H9 (cell line): ENCODE measurements around the gene KY. TPM values are rescaled to one million over a fixed set of nuclear protein-coding genes. Genes with fewer than 3 reads are reported as not detected.

Experiments used
- DNase-seq: peaks from one replicate; pipeline ENCODE4 v3.0.0-alpha.2; 2017
- H2AFZ ChIP-seq: one replicate; pipeline ENCODE4 v1.6.1; 2013; ENCODE audit warnings: mild to moderate bottlenecking, low read length, control low read depth, moderate library complexity
- H2AK5ac ChIP-seq: 2 replicates; pipeline ENCODE4 v1.6.1; 2013; ENCODE audit warnings: low read length, control low read depth, mixed read lengths; ENCODE audit not compliant: insufficient read length
- H2BK120ac ChIP-seq: one replicate; pipeline ENCODE4 v1.6.1; 2013; ENCODE audit warnings: low read depth, mild to moderate bottlenecking, low read length, control low read depth, inconsistent platforms; ENCODE audit not compliant: poor library complexity, severe bottlenecking
- H2BK12ac ChIP-seq: 2 replicates; pipeline ENCODE4 v1.6.1; 2013; ENCODE audit warnings: low read length, control low read depth, mixed read lengths, low read depth; ENCODE audit not compliant: insufficient read length
- H2BK15ac ChIP-seq: 2 replicates; pipeline ENCODE4 v1.6.1; 2013; ENCODE audit warnings: low read depth, low read length, control low read depth
- H2BK20ac ChIP-seq: one replicate; pipeline ENCODE4 v1.6.1; 2013; ENCODE audit warnings: low read depth, mild to moderate bottlenecking, low read length, control low read depth, inconsistent platforms; ENCODE audit not compliant: poor library complexity, severe bottlenecking
- H2BK5ac ChIP-seq: 2 replicates; pipeline ENCODE4 v1.6.1; 2013; ENCODE audit warnings: low read length, control low read depth, mixed read lengths; ENCODE audit not compliant: insufficient read length
- H3K14ac ChIP-seq: 2 replicates; pipeline ENCODE4 v1.6.1; 2013; ENCODE audit warnings: low read length, control low read depth; ENCODE audit not compliant: insufficient read depth
- H3K18ac ChIP-seq: 2 replicates; pipeline ENCODE4 v1.6.1; 2013; ENCODE audit warnings: low read depth, mild to moderate bottlenecking, mixed read lengths, low read length, control low read depth; ENCODE audit not compliant: insufficient read length
- H3K23ac ChIP-seq: 2 replicates; pipeline ENCODE4 v1.6.1; 2013; ENCODE audit warnings: low read length, control low read depth, mixed read lengths, low read depth; ENCODE audit not compliant: insufficient read length
- H3K23me2 ChIP-seq: 2 replicates; pipeline ENCODE4 v1.6.1; 2013; ENCODE audit warnings: low read depth, mild to moderate bottlenecking, mixed read lengths, low read length, control low read depth; ENCODE audit not compliant: insufficient read length, poor library complexity, severe bottlenecking
- H3K27ac ChIP-seq: 2 replicates; pipeline ENCODE4 v1.5.1; 2013; ENCODE audit warnings: low read length, control low read depth, mixed read lengths, low read depth; ENCODE audit not compliant: insufficient read length
- H3K27me3 ChIP-seq: 2 replicates; pipeline ENCODE4 v1.6.1; 2013; ENCODE audit warnings: low read length, control low read depth, inconsistent platforms; ENCODE audit not compliant: insufficient read depth
- H3K4ac ChIP-seq: 2 replicates; pipeline ENCODE4 v1.6.1; 2013; ENCODE audit warnings: low read depth, mild to moderate bottlenecking, control low read depth, inconsistent platforms, low read length, moderate library complexity
- H3K4me1 ChIP-seq: 2 replicates; pipeline ENCODE4 v1.6.1; 2013; ENCODE audit warnings: low read length, control low read depth, inconsistent platforms; ENCODE audit not compliant: insufficient read depth
- H3K4me2 ChIP-seq: 2 replicates; pipeline ENCODE4 v1.6.1; 2013; ENCODE audit warnings: low read length, control low read depth, mixed read lengths; ENCODE audit not compliant: insufficient read length, insufficient read depth
- H3K56ac ChIP-seq: 2 replicates; pipeline ENCODE4 v1.6.1; 2013; ENCODE audit warnings: low read depth, mild to moderate bottlenecking, mixed read lengths, low read length, control low read depth; ENCODE audit not compliant: insufficient read length
- H3K79me1 ChIP-seq: 2 replicates; pipeline ENCODE4 v1.6.1; 2013; ENCODE audit warnings: low read depth, mild to moderate bottlenecking, moderate library complexity, low read length, control low read depth, inconsistent platforms; ENCODE audit not compliant: insufficient read depth, poor library complexity, severe bottlenecking
- H3K79me2 ChIP-seq: 2 replicates; pipeline ENCODE4 v1.6.1; 2013; ENCODE audit warnings: low read length, control low read depth, inconsistent platforms; ENCODE audit not compliant: insufficient read depth
- H3K9ac ChIP-seq: 2 replicates; pipeline ENCODE4 v1.6.1; 2013; ENCODE audit warnings: low read length, control low read depth, mixed read lengths; ENCODE audit not compliant: insufficient read length; ENCODE audit errors: extremely low read depth
- H3K9me3 ChIP-seq: one replicate; pipeline ENCODE4 v1.6.1; 2013; ENCODE audit warnings: low read depth, low read length, inconsistent platforms; ENCODE audit not compliant: control insufficient read depth
- H3T11ph ChIP-seq: one replicate; pipeline ENCODE4 v1.6.1; 2013; ENCODE audit warnings: mild to moderate bottlenecking, low read length, control low read depth, inconsistent platforms
- H4K20me1 ChIP-seq: one replicate; pipeline ENCODE4 v1.6.1; 2013; ENCODE audit not compliant: control insufficient read depth, insufficient read length, insufficient read depth
- H4K5ac ChIP-seq: 2 replicates; pipeline ENCODE4 v1.6.1; 2013; ENCODE audit warnings: low read depth, mild to moderate bottlenecking, mixed read lengths, low read length, control low read depth; ENCODE audit not compliant: insufficient read length
- H4K8ac ChIP-seq: replicated peaks from 2 replicates; pipeline ENCODE4 v1.6.1; 2013; ENCODE audit warnings: low read length, control low read depth, mixed read lengths, low read depth; ENCODE audit not compliant: insufficient read length
- H4K91ac ChIP-seq: 2 replicates; pipeline ENCODE4 v1.6.1; 2013; ENCODE audit warnings: low read depth, mild to moderate bottlenecking, moderate library complexity, mixed read lengths, low read length, control low read depth; ENCODE audit not compliant: insufficient read length
- H3K27ac Mint-ChIP-seq, 3 experiments: 2 replicates in 2 of 3; 3 replicates in 1 of 3; pipeline ENCODE4 v1.8.0; 2020 to 2021; ENCODE audit warnings: mixed read lengths in 3 of 3, mild to moderate bottlenecking in 1 of 3, moderate library complexity in 1 of 3
- H3K27me3 Mint-ChIP-seq: 2 replicates; pipeline ENCODE4 v1.8.0; 2021; ENCODE audit warnings: low read depth, mild to moderate bottlenecking, moderate library complexity, mixed read lengths
- H3K36me3 Mint-ChIP-seq, 3 experiments: 2 replicates in 2 of 3; 3 replicates in 1 of 3; pipeline ENCODE4 v1.8.0; 2020 to 2021; ENCODE audit warnings: low read depth in 3 of 3, mixed read lengths in 3 of 3; ENCODE audit not compliant: insufficient read depth in 1 of 3
- H3K4me1 Mint-ChIP-seq, 2 experiments: 2 replicates each; pipeline ENCODE4 v1.8.0; 2020; ENCODE audit warnings: mixed read lengths in 2 of 2
- H3K4me3 Mint-ChIP-seq, 2 experiments: 2 replicates in 1 of 2; 3 replicates in 1 of 2; pipeline ENCODE4 v1.8.0; 2020 to 2021; ENCODE audit warnings: mild to moderate bottlenecking in 2 of 2, mixed read lengths in 2 of 2, moderate library complexity in 1 of 2
- H3K9me3 Mint-ChIP-seq, 2 experiments: 2 replicates in 1 of 2; 3 replicates in 1 of 2; pipeline ENCODE4 v1.8.0; 2020; ENCODE audit warnings: mild to moderate bottlenecking in 2 of 2, mixed read lengths in 2 of 2, moderate library complexity in 1 of 2
- WGBS: extraction: QIAGEN DNeasy Blood & Tissue Kit; methylation state at CpG from one replicate; pipeline ENCODE4 v1.1.7; 2013; ENCODE audit warnings: missing lambda C conversion rate, low lambda C conversion rate, mixed read lengths; ENCODE audit not compliant: insufficient read length; ENCODE audit errors: extremely low coverage; 5-methylcytosine and 5-hydroxymethylcytosine counted together
- total RNA-seq: library from RNA; stranded (reverse); gene quantifications from 2 replicates; pipeline ENCODE4 v1.2.1, GENCODE V29; 2021
- TF ChIP-seq, protein P1 (sequence below): fragments of 200-600 bp; sonication (generic); conservative IDR thresholded peaks from 3 replicates; pipeline ENCODE4 v1.8.0; 2021; ENCODE audit warnings: antibody characterized with exemption, mild to moderate bottlenecking

Gene KY
- total RNA-seq, 1 experiment from 2014 or later = not detected

DNA sequence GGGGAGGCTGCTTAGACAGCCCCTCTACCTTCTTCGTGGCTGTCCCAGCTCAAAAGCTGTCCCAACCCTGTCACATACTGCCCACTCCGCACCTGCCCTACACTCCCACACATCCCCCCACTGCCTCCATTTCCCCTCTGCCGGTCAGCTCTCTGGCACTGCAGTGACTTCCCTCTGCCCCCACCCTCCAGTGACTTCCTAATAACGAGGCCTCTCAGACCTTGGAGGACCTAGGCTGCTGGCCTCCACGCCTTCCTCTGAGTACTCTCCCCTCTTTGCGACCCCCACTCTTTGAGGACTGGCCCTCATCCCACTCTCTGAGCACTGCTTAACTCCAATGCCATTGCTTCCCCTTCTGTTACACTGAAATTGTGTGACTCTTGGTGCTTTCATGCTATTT lies 45.3 kb downstream of the KY start:
- TF ChIP-seq, protein P1, sequence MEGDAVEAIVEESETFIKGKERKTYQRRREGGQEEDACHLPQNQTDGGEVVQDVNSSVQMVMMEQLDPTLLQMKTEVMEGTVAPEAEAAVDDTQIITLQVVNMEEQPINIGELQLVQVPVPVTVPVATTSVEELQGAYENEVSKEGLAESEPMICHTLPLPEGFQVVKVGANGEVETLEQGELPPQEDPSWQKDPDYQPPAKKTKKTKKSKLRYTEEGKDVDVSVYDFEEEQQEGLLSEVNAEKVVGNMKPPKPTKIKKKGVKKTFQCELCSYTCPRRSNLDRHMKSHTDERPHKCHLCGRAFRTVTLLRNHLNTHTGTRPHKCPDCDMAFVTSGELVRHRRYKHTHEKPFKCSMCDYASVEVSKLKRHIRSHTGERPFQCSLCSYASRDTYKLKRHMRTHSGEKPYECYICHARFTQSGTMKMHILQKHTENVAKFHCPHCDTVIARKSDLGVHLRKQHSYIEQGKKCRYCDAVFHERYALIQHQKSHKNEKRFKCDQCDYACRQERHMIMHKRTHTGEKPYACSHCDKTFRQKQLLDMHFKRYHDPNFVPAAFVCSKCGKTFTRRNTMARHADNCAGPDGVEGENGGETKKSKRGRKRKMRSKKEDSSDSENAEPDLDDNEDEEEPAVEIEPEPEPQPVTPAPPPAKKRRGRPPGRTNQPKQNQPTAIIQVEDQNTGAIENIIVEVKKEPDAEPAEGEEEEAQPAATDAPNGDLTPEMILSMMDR = no peak

More for the DNA sequence above, 45.3 kb downstream of the KY start:
- Mint-ChIP-seq H3K27ac (no peak overlapping the region), H3K4me3 (no peak overlapping the region), H3K36me3 (no peaks in the 10 kb centered on the region; a peak in 1 of 7 replicates), H3K9me3 (no peaks in the 10 kb centered on the region), H3K4me1 (peaks cover 6 to 14% of the 10 kb centered on the region in 2 experiments), H3K27me3 (peaks cover 27% of the 10 kb centered on the region)
- Histone ChIP-seq H3T11ph (no peak overlapping the region), H3K9ac (no peak overlapping the region), H3K14ac (no peak overlapping the region), H3K4me1 (no peaks in the 10 kb centered on the region), H2BK15ac (no peak overlapping the region), H3K27ac (no peak overlapping the region), H2BK20ac (no peak overlapping the region), H4K5ac (no peak overlapping the region), H4K91ac (no peak overlapping the region), H2BK120ac (no peak overlapping the region), H3K9me3 (no peaks in the 10 kb centered on the region), H3K23ac (no peak overlapping the region), H3K27me3 (no peaks in the 10 kb centered on the region), H2AK5ac (no peak overlapping the region), H4K20me1 (peaks cover 2% of the 10 kb centered on the region), H3K79me2 (no peaks in the 10 kb centered on the region), H2BK5ac (no peak overlapping the region), H3K4ac (no peak overlapping the region), H3K79me1 (no peaks in the 10 kb centered on the region), H3K18ac (no peak overlapping the region), H4K8ac (no peak overlapping the region), H3K56ac (no peak overlapping the region), H2BK12ac (no peak overlapping the region), H2AFZ (no peak overlapping the region), H3K4me2 (no peak overlapping the region), H3K23me2 (no peaks in the 10 kb centered on the region)
- no peak for DNase-seq
- no CpG with 5 or more reads among the region's 6 CpGs for WGBS
